Activated CD4-positive, alpha-beta T cell treated with anti-CD3 and anti-CD28 coated beads, Interleukin-2, amount 50 U/mL, for 24 hours (primary cell): ENCODE measurements around the gene HELB.
"Not testable (repeated sequence)": the region's sequence is repeated elsewhere in the genome, so short reads cannot be mapped to it uniquely, and the experiment has no call there.

ENCODE experiments used
- DNase-seq, 2 donors: peaks; one replicate each; pipeline ENCODE4 v3.0.0-alpha.2; 2020; ENCODE audit warnings: low read depth in 1 of 2, low spot score in 1 of 2

Gene HELB

GRCh38 chr12:66302827-66303169 lies 505 bp downstream of the HELB start:
- DNase-seq: no peak

GRCh38 chr12:66303316-66303804 lies 1.1 kb downstream of the HELB start:
- DNase-seq: not testable (repeated sequence)

- DNase-seq: no peak
Observed at GRCh38 chr12:66304296-66304900, 2.1 kb downstream of the HELB start.

GRCh38 chr12:66309606-66310005 lies 7.3 kb downstream of the HELB start:
- no peak for DNase-seq

GRCh38 chr12:66312189-66312588 lies 9.9 kb downstream of the HELB start:
- DNase-seq: no peak

GRCh38 chr12:66314278-66314677 lies 12.0 kb downstream of the HELB start:
- no peak for DNase-seq

GRCh38 chr12:66319266-66319954 lies 17.1 kb downstream of the HELB start:
- DNase-seq: no peak

GRCh38 chr12:66320996-66321395 lies 18.7 kb downstream of the HELB start:
- DNase-seq: no peak

- DNase-seq: no peak
Observed at GRCh38 chr12:66321435-66321834, 19.1 kb downstream of the HELB start.

GRCh38 chr12:66323017-66323416 lies 20.7 kb downstream of the HELB start:
- DNase-seq: no peak

GRCh38 chr12:66329941-66330340 lies 27.6 kb downstream of the HELB start:
- DNase-seq: no peak

- DNase-seq: no peak
Observed at GRCh38 chr12:66331016-66331415, 28.7 kb downstream of the HELB start.

- no peak for DNase-seq
Observed at GRCh38 chr12:66331814-66332213, 29.5 kb downstream of the HELB start.

- DNase-seq: no peak
Observed at GRCh38 chr12:66335746-66336145, 33.5 kb downstream of the HELB start.

- DNase-seq: no peak
Observed at GRCh38 chr12:66337381-66338010, 35.2 kb downstream of the HELB start.

- no peak for DNase-seq
Observed at GRCh38 chr12:66340131-66340530, 37.8 kb downstream of the HELB start.

GRCh38 chr12:66341126-66341525 lies 38.8 kb downstream of the HELB start:
- no peak for DNase-seq

GRCh38 chr12:66345212-66345611 lies 42.9 kb downstream of the HELB start:
- DNase-seq: no peak

- DNase-seq: no peak
Observed at GRCh38 chr12:66345956-66346355, 43.7 kb downstream of the HELB start.

- DNase-seq: no peak
Observed at GRCh38 chr12:66351301-66351700, 49.0 kb downstream of the HELB start.

- DNase-seq: no peak
Observed at GRCh38 chr12:66352197-66352596, 49.9 kb downstream of the HELB start.

- DNase-seq: no peak
Observed at GRCh38 chr12:66352899-66353298, 50.6 kb downstream of the HELB start.

GRCh38 chr12:66354291-66354690 lies 52.0 kb downstream of the HELB start:
- DNase-seq: no peak
